ENCODE data around the gene ZFP36L1. TPM values are rescaled to one million over a fixed set of nuclear protein-coding genes. Genes with fewer than 3 reads are reported as not detected.

The ZFP36L1 gene
- total and polyA plus RNA-seq, 2 donors (not counting 3 experiments of a cell fraction or from before 2014, with no cell fraction given) = 46.0 to 89.6 TPM

DNA sequence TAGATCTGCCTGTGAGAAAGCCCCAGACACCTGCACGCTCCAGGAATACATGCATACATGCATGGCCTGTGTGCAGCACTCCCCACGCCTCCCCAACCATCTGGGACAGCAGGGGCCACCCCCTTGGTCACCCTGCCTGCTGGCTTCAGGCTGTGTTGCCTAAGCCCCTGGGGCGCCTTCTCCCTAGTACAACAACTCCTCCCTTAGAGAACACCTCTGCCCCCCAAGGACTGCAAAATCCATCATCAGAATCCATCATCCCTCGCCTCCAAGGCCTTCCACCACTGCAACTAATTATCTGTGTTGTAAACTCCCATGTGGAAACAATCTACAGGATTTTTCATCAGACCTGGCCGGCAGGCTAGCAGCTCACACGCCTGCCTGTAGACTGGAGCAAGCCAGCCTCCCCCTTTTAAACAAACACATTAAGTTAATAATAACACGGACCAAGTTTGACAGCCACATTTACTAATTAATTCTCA lies 36.8 kb downstream of the ZFP36L1 start:
- Histone ChIP-seq H2AFZ (ENCODE audit: low read depth, low read length) (no peak overlapping the region), H3K27ac (ENCODE audit: insufficient read depth, low read depth, low read length) (no peak overlapping the region), H3K36me3 (ENCODE audit: control insufficient read depth in 2 of 2, extremely low read depth in 1 of 2, insufficient read depth in 2 of 2, low read length in 2 of 2) (no peaks in the 10 kb centered on the region), H3K27me3 (ENCODE audit: control insufficient read depth in 2 of 2, insufficient read depth in 2 of 2, low read length in 2 of 2) (no peaks in the 10 kb centered on the region), H3K9me3 (replicated peaks; ENCODE audit: control insufficient read depth, insufficient read depth, low read length) (no peaks in the 10 kb centered on the region), H3K9ac (replicated peaks; ENCODE audit: extremely low read depth, insufficient read depth, low read length) (no peak overlapping the region), H3K4me2 (ENCODE audit: insufficient read depth, low read length) (no peak overlapping the region), H3K9me1 (replicated peaks; ENCODE audit: control insufficient read depth, extremely low read depth, insufficient read depth, low read length) (no peaks in the 10 kb centered on the region), H3K4me1 (ENCODE audit: control insufficient read depth, extremely low read depth, insufficient read depth, low read length) (peaks cover 21% of the 10 kb centered on the region), H4K20me1 (replicated peaks; ENCODE audit: control insufficient read depth, extremely low read depth, insufficient read depth, low read length) (no peaks in the 10 kb centered on the region), H3K4me3 (replicated peaks in 1 of 3; ENCODE audit: insufficient read depth in 1 of 3, low read depth in 1 of 3, low read length in 3 of 3) (no peak overlapping the region), H3K79me2 (ENCODE audit: control insufficient read depth, insufficient read depth, low read length) (no peaks in the 10 kb centered on the region)
- FAIRE-seq = no peak
- no TSS peak for BruUV-seq (replicated peaks)
- no peak for DNase-seq (ENCODE audit: low read depth, low spot score)
- CTCF ChIA-PET = interaction anchor here (0.6 to 1.8 kb wide), 3 partner anchors 11 to 812 kb away, joined by 3 to 6 read pairs (median 3); no protein-coding TSS in a partner anchor
- no peak for TF ChIP-seq FOS (IDR thresholded peaks at IDR 0.05; ENCODE audit: borderline replicate concordance, insufficient read depth, low read length)
- TF ChIP-seq POLR2A (IDR thresholded peaks at IDR 0.05; ENCODE audit: low read depth, low read length) = no peak
- TF ChIP-seq, protein P1, sequence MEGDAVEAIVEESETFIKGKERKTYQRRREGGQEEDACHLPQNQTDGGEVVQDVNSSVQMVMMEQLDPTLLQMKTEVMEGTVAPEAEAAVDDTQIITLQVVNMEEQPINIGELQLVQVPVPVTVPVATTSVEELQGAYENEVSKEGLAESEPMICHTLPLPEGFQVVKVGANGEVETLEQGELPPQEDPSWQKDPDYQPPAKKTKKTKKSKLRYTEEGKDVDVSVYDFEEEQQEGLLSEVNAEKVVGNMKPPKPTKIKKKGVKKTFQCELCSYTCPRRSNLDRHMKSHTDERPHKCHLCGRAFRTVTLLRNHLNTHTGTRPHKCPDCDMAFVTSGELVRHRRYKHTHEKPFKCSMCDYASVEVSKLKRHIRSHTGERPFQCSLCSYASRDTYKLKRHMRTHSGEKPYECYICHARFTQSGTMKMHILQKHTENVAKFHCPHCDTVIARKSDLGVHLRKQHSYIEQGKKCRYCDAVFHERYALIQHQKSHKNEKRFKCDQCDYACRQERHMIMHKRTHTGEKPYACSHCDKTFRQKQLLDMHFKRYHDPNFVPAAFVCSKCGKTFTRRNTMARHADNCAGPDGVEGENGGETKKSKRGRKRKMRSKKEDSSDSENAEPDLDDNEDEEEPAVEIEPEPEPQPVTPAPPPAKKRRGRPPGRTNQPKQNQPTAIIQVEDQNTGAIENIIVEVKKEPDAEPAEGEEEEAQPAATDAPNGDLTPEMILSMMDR (IDR thresholded peaks at IDR 0.05; ENCODE audit: extremely low read depth in 1 of 2, insufficient read depth in 1 of 2, low read depth in 1 of 2, low read length in 2 of 2) = no peak
- dilution Hi-C loops (cut with MboI; ENCODE audit: extremely low pct_ligation_motif_present, low sequenced_read_pairs) (no loop called here), intact Hi-C loops (cut with micrococcal nuclease) (no loop called here)
- POLR2A ChIA-PET = no interaction called here

DNA sequence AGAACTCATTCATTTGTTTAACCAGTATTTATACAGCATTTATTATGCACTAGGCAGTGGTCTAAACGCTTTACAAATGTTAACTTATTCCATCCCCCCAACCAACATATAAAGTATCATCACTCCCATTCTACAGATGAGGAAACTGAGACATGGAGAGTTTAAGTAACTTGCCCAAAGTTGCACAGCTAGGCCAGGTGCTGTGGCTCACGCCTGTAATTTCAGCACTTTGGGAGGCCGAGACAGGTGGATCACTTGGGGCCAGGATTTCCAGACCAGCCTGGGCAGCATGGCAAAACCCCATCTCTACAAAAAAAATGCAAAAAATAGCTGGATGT lies 37.9 kb downstream of the ZFP36L1 start:
- dilution Hi-C loops (cut with MboI; ENCODE audit: extremely low pct_ligation_motif_present, low sequenced_read_pairs) = no loop called here
- CTCF ChIA-PET = no interaction called here

More for the DNA sequence above, 37.9 kb downstream of the ZFP36L1 start:
- Histone ChIP-seq H2AFZ (ENCODE audit: low read depth, low read length) (no peak overlapping the region), H3K27ac (ENCODE audit: insufficient read depth, low read depth, low read length) (no peak overlapping the region), H3K4me2 (ENCODE audit: insufficient read depth, low read length) (no peak overlapping the region), H3K27me3 (ENCODE audit: control insufficient read depth in 2 of 2, insufficient read depth in 2 of 2, low read length in 2 of 2) (no peaks in the 10 kb centered on the region), H3K36me3 (ENCODE audit: control insufficient read depth in 2 of 2, extremely low read depth in 1 of 2, insufficient read depth in 2 of 2, low read length in 2 of 2) (no peaks in the 10 kb centered on the region), H3K9ac (replicated peaks; ENCODE audit: extremely low read depth, insufficient read depth, low read length) (no peak overlapping the region), H4K20me1 (replicated peaks; ENCODE audit: control insufficient read depth, extremely low read depth, insufficient read depth, low read length) (no peaks in the 10 kb centered on the region), H3K79me2 (ENCODE audit: control insufficient read depth, insufficient read depth, low read length) (no peaks in the 10 kb centered on the region), H3K4me3 (replicated peaks in 1 of 3; ENCODE audit: insufficient read depth in 1 of 3, low read depth in 1 of 3, low read length in 3 of 3) (no peak overlapping the region), H3K9me1 (replicated peaks; ENCODE audit: control insufficient read depth, extremely low read depth, insufficient read depth, low read length) (no peaks in the 10 kb centered on the region), H3K9me3 (replicated peaks; ENCODE audit: control insufficient read depth, insufficient read depth, low read length) (no peaks in the 10 kb centered on the region), H3K4me1 (ENCODE audit: control insufficient read depth, extremely low read depth, insufficient read depth, low read length) (peaks cover 10% of the 10 kb centered on the region)
- POLR2A ChIA-PET = no interaction called here
- DNase-seq (ENCODE audit: low read depth, low spot score) = no peak
- no TSS peak for BruUV-seq (replicated peaks)
- intact Hi-C loops (cut with micrococcal nuclease) = no loop called here
- no peak for TF ChIP-seq POLR2A (IDR thresholded peaks at IDR 0.05; ENCODE audit: low read depth, low read length)
- no peak for TF ChIP-seq JUN (IDR thresholded peaks at IDR 0.05; ENCODE audit: borderline replicate concordance, insufficient read depth, insufficient read length, low read depth)
- no peak for TF ChIP-seq FOS (IDR thresholded peaks at IDR 0.05; ENCODE audit: borderline replicate concordance, insufficient read depth, low read length)
- no peak for TF ChIP-seq EZH2 (IDR thresholded peaks at IDR 0.05; ENCODE audit: borderline replicate concordance, low read depth, low read length, severe bottlenecking)
- no peak for TF ChIP-seq POLR2AphosphoS5 (IDR thresholded peaks at IDR 0.05; ENCODE audit: insufficient read depth, low read depth, low read length)
- no peak for TF ChIP-seq MYC (IDR thresholded peaks at IDR 0.05; ENCODE audit: low read depth, low read length)
- TF ChIP-seq, protein P1 (IDR thresholded peaks at IDR 0.05; ENCODE audit: extremely low read depth in 1 of 2, insufficient read depth in 1 of 2, low read depth in 1 of 2, low read length in 2 of 2) = no peak
- TF ChIP-seq, protein P2, sequence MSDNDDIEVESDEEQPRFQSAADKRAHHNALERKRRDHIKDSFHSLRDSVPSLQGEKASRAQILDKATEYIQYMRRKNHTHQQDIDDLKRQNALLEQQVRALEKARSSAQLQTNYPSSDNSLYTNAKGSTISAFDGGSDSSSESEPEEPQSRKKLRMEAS (IDR thresholded peaks at IDR 0.05; ENCODE audit: insufficient read depth, insufficient read length) = no peak
- TF ChIP-seq GATA2 (IDR thresholded peaks at IDR 0.05; ENCODE audit: insufficient read depth, insufficient read length, low read depth, low read length) = no peak
- no peak for FAIRE-seq

Measured in endothelial cell of umbilical vein (primary cell).